H1 (cell line): Measurements from ENCODE around the gene SH3PXD2A. TPM values are rescaled to one million over a fixed set of nuclear protein-coding genes. Genes with fewer than 3 reads are reported as not detected.

Experiments
- CTCF ChIA-PET: fragments of 300-600 bp; sonication (Branson Sonifier 250); formaldehyde crosslinking; loops from one replicate; lab custom pipeline; 2021; ENCODE audit not compliant: partially characterized antibody; lab: Charles Lee
- POLR2A ChIA-PET: fragments of 300-600 bp; sonication (Branson Sonifier 250); formaldehyde crosslinking; loops from one replicate; lab custom pipeline; 2021; ENCODE audit warnings: inconsistent platforms; ENCODE audit not compliant: partially characterized antibody; lab: Charles Lee
- DNase-seq, 2 experiments: peaks; one replicate each; pipeline versions ENCODE4 v3.0.0 to v3.0.0-alpha.2; 2010 to 2022; ENCODE audit warnings: low spot score in 2 of 2, low read depth in 1 of 2, mixed read lengths in 1 of 2
- FAIRE-seq: peaks from 2 replicates; lab custom pipeline; 2011; peaks lifted over from hg19 to GRCh38; lab: Jason Lieb, UNC
- H2AFZ ChIP-seq: 2 replicates; pipeline ENCODE4 v1.8.1; 2012; ENCODE audit warnings: low read length, inconsistent platforms
- H2AK5ac ChIP-seq: 2 replicates; pipeline ENCODE4 v1.6.1; 2013; ENCODE audit warnings: low read depth, low read length
- H2BK120ac ChIP-seq: replicated peaks from 2 replicates; pipeline ENCODE3; 2013; ENCODE audit warnings: low read depth, low read length, inconsistent platforms
- H2BK12ac ChIP-seq: 2 replicates; pipeline ENCODE4 v1.6.1; 2013; ENCODE audit warnings: low read depth, low read length
- H2BK15ac ChIP-seq: 2 replicates; pipeline ENCODE4 v1.6.1; 2013; ENCODE audit warnings: low read length
- H2BK20ac ChIP-seq: 2 replicates; pipeline ENCODE4 v1.6.1; 2013; ENCODE audit warnings: low read length
- H2BK5ac ChIP-seq: 2 replicates; pipeline ENCODE4 v1.6.1; 2013; ENCODE audit warnings: low read depth, low read length
- H3K14ac ChIP-seq: 2 replicates; pipeline ENCODE4 v1.6.1; 2013; ENCODE audit warnings: inconsistent platforms; ENCODE audit not compliant: insufficient read length
- H3K18ac ChIP-seq: 2 replicates; pipeline ENCODE4 v1.6.1; 2013; ENCODE audit warnings: low read length; ENCODE audit errors: extremely low read depth
- H3K23ac ChIP-seq: 2 replicates; pipeline ENCODE4 v1.6.1; 2013; ENCODE audit warnings: inconsistent platforms; ENCODE audit not compliant: insufficient read length
- H3K23me2 ChIP-seq: 2 replicates; pipeline ENCODE4 v1.6.1; 2013; ENCODE audit warnings: low read depth, low read length
- H3K27ac ChIP-seq: 2 replicates; pipeline ENCODE4 v1.6.1; 2011; ENCODE audit warnings: low read depth, low read length, inconsistent platforms
- H3K27me3 ChIP-seq, 4 experiments: replicated peaks in 1 of 4; 1 replicate in 1 of 4; 2 replicates in 3 of 4; pipeline versions ENCODE4 v1.6.1 to v1.8.1; 2011 to 2013; ENCODE audit warnings: low read length in 3 of 4, mild to moderate bottlenecking in 3 of 4, inconsistent platforms in 2 of 4, mixed read lengths in 2 of 4, moderate library complexity in 1 of 4; ENCODE audit not compliant: control insufficient read depth in 3 of 4, insufficient read depth in 3 of 4; ENCODE audit errors: extremely low read depth in 1 of 4
- H3K36me3 ChIP-seq, 4 experiments: 2 replicates each; pipeline versions ENCODE4 v1.6.1 to v1.8.1; 2011 to 2013; ENCODE audit warnings: mild to moderate bottlenecking in 4 of 4, low read length in 3 of 4, moderate library complexity in 2 of 4, control low read depth in 1 of 4, inconsistent platforms in 1 of 4; ENCODE audit not compliant: insufficient read depth in 4 of 4, control insufficient read depth in 2 of 4
- H3K4ac ChIP-seq: replicated peaks from 2 replicates; pipeline ENCODE3; 2013; ENCODE audit warnings: low read length, low read depth, mixed read lengths, inconsistent platforms; ENCODE audit not compliant: insufficient read length
- H3K4me1 ChIP-seq, 4 experiments: replicated peaks in 1 of 4; 1 replicate in 1 of 4; 2 replicates in 3 of 4; pipeline versions ENCODE4 v1.6.1 to v1.8.1; 2011 to 2013; ENCODE audit warnings: low read length in 3 of 4, inconsistent platforms in 2 of 4, mixed read lengths in 1 of 4; ENCODE audit not compliant: insufficient read depth in 4 of 4, control insufficient read depth in 3 of 4
- H3K4me2 ChIP-seq, 2 experiments: 2 replicates each; pipeline versions ENCODE4 v1.6.1 to v1.8.1; 2011 to 2013; ENCODE audit warnings: low read depth in 2 of 2, low read length in 2 of 2, control low read depth in 1 of 2, inconsistent platforms in 1 of 2, mild to moderate bottlenecking in 1 of 2; ENCODE audit not compliant: insufficient read depth in 1 of 2
- H3K4me3 ChIP-seq, 4 experiments: fragments of 200-600, 300-600 bp in 1 of 4; sonication (generic), shearing (Covaris generic), sonication (Bioruptor Twin) in 1 of 4; 2 replicates each; pipeline versions ENCODE4 v1.5.1 to v1.8.1; 2011 to 2016; ENCODE audit warnings: low read length in 4 of 4, low read depth in 3 of 4, control low read depth in 2 of 4, inconsistent platforms in 2 of 4, mild to moderate bottlenecking in 2 of 4, mixed read lengths in 1 of 4, moderate library complexity in 1 of 4; ENCODE audit not compliant: insufficient read depth in 2 of 4; ENCODE audit errors: extremely low read depth in 1 of 4
- H3K56ac ChIP-seq: replicated peaks from 2 replicates; pipeline ENCODE3; 2013; ENCODE audit warnings: low read depth, mild to moderate bottlenecking, mixed read lengths, low read length, inconsistent platforms; ENCODE audit not compliant: insufficient read length
- H3K79me1 ChIP-seq: 2 replicates; pipeline ENCODE4 v1.6.1; 2013; ENCODE audit warnings: low read depth, low read length, control low read depth
- H3K79me2 ChIP-seq, 2 experiments: 2 replicates each; pipeline versions ENCODE4 v1.6.1 to v1.8.1; 2012 to 2013; ENCODE audit warnings: low read length in 2 of 2, mild to moderate bottlenecking in 2 of 2, inconsistent platforms in 1 of 2; ENCODE audit not compliant: insufficient read depth in 2 of 2, control insufficient read depth in 1 of 2
- H3K9ac ChIP-seq, 4 experiments: replicated peaks in 1 of 4; 1 replicate in 1 of 4; 2 replicates in 3 of 4; pipeline versions ENCODE4 v1.6.1 to v1.8.1; 2011 to 2013; ENCODE audit warnings: low read depth in 3 of 4, low read length in 3 of 4, control low read depth in 2 of 4, mild to moderate bottlenecking in 2 of 4, moderate library complexity in 2 of 4, inconsistent platforms in 1 of 4; ENCODE audit errors: extremely low read depth in 1 of 4
- H3K9me3 ChIP-seq, 2 experiments: 2 replicates each; pipeline versions ENCODE4 v1.6.1 to v1.8.1; 2012 to 2013; ENCODE audit warnings: mild to moderate bottlenecking in 2 of 2, moderate library complexity in 2 of 2, control low read depth in 1 of 2, inconsistent platforms in 1 of 2, low read depth in 1 of 2, low read length in 1 of 2, mixed read lengths in 1 of 2; ENCODE audit not compliant: insufficient read depth in 2 of 2
- H4K20me1 ChIP-seq, 2 experiments: replicated peaks in 1 of 2; 2 replicates each; pipeline versions ENCODE3 to v1.8.1; 2011 to 2013; ENCODE audit warnings: inconsistent platforms in 2 of 2, low read length in 2 of 2, mild to moderate bottlenecking in 1 of 2; ENCODE audit not compliant: insufficient read depth in 2 of 2, control insufficient read depth in 1 of 2
- H4K5ac ChIP-seq: 2 replicates; pipeline ENCODE4 v1.6.1; 2013; ENCODE audit warnings: low read length, low read depth, mixed read lengths, inconsistent platforms; ENCODE audit not compliant: insufficient read length
- H4K8ac ChIP-seq: 2 replicates; pipeline ENCODE4 v1.8.0; 2013; ENCODE audit warnings: mild to moderate bottlenecking, moderate library complexity, low read length, inconsistent platforms; ENCODE audit not compliant: insufficient read depth; ENCODE audit errors: extremely low read depth
- H4K91ac ChIP-seq: replicated peaks from 2 replicates; pipeline ENCODE3; 2013; ENCODE audit warnings: low read length, mixed read lengths, inconsistent platforms; ENCODE audit not compliant: insufficient read length
- ATF2 ChIP-seq: IDR thresholded peaks from 2 replicates; pipeline ENCODE4 v1.6.1; 2012; ENCODE audit warnings: low read length, inconsistent platforms
- CEBPB ChIP-seq: IDR thresholded peaks from 2 replicates; pipeline ENCODE4 v1.6.1; 2012; ENCODE audit warnings: low read depth, low read length
- CHD1 ChIP-seq: IDR thresholded peaks from 2 replicates; pipeline ENCODE4 v1.6.1; 2012; ENCODE audit warnings: low read depth, low read length, improper control_type of control experiment
- CTBP2 ChIP-seq: IDR thresholded peaks from 2 replicates; pipeline ENCODE4 v1.7.0; 2011; ENCODE audit warnings: borderline replicate concordance, mild to moderate bottlenecking, moderate library complexity, mixed read lengths, low read length; ENCODE audit not compliant: insufficient read depth, insufficient read length
- JUN ChIP-seq: IDR thresholded peaks from 2 replicates; pipeline ENCODE4 v1.6.1; 2011; ENCODE audit warnings: low read depth, mild to moderate bottlenecking, improper control_type of control experiment, low read length
- NRF1 ChIP-seq: IDR thresholded peaks from 2 replicates; pipeline ENCODE4 v1.6.1; 2011; ENCODE audit warnings: mild to moderate bottlenecking, low read depth, low read length, improper control_type of control experiment
- POLR2A ChIP-seq, 2 experiments: IDR thresholded peaks; 1 replicate in 1 of 2; 2 replicates in 1 of 2; pipeline ENCODE4 v1.6.1; 2011; ENCODE audit warnings: low read depth in 2 of 2, low read length in 2 of 2, mild to moderate bottlenecking in 2 of 2; ENCODE audit errors: control extremely low read depth in 1 of 2
- POLR2AphosphoS5 ChIP-seq: IDR thresholded peaks from 2 replicates; pipeline ENCODE4 v1.6.1; 2011; ENCODE audit warnings: low read depth, low read length
- POU5F1 ChIP-seq: IDR thresholded peaks from 2 replicates; pipeline ENCODE4 v1.6.1; 2011; ENCODE audit warnings: low read depth, mild to moderate bottlenecking, low read length, moderate library complexity
- SAP30 ChIP-seq: fragments of 300-600 bp; sonication (generic); IDR thresholded peaks from 2 replicates; pipeline ENCODE4 v1.7.1; 2012; ENCODE audit warnings: low read length, moderate library complexity, mild to moderate bottlenecking, inconsistent platforms; ENCODE audit not compliant: insufficient read depth, insufficient replicate concordance
- SIX5 ChIP-seq: IDR thresholded peaks from 2 replicates; pipeline ENCODE4 v1.6.1; 2011; ENCODE audit warnings: mild to moderate bottlenecking, low read depth, low read length
- SRF ChIP-seq: IDR thresholded peaks from 2 replicates; pipeline ENCODE4 v1.6.1; 2011; ENCODE audit warnings: mild to moderate bottlenecking, low read depth, low read length, moderate library complexity
- SUZ12 ChIP-seq: fragments of 200-600 bp; sonication (generic); IDR thresholded peaks from 2 replicates; pipeline ENCODE4 v1.6.1; 2012; ENCODE audit warnings: mild to moderate bottlenecking, inconsistent platforms, low read length, moderate library complexity, mixed read lengths
- WGBS, 2 experiments: shearing (Covaris generic) in 1 of 2; methylation state at CpG; one replicate each; pipeline versions ENCODE4 v1.1.6 to v1.1.7; 2013 to 2015; ENCODE audit warnings: low lambda C conversion rate in 2 of 2, mixed read lengths in 2 of 2, inconsistent platforms in 1 of 2, low coverage in 1 of 2, missing lambda C conversion rate in 1 of 2; ENCODE audit not compliant: insufficient replicate concordance in 2 of 2, insufficient coverage in 1 of 2, insufficient read length in 1 of 2; ENCODE audit errors: extremely low coverage in 1 of 2, missing lambda C conversion rate in 1 of 2; 5-methylcytosine and 5-hydroxymethylcytosine counted together
- polyA plus RNA-seq, 7 experiments: library from polyadenylated mRNA; depleted of rRNA in 3 of 7; stranded (reverse) in 5 of 7; unstranded in 2 of 7; fragments of >200 nt in 5 of 7; fragments of 200-250 nt in 2 of 7; gene quantifications; 1 replicate in 5 of 7; 2 replicates in 1 of 7; 4 replicates in 1 of 7; pipeline versions ENCODE4 v1.2.1 to v1.2.3, GENCODE V29; 2011 to 2013; ENCODE audit warnings: missing spikeins in 2 of 7, mixed read lengths in 2 of 7
- total RNA-seq: library from RNA; stranded (reverse); fragmentation: NEBNext Ultra II Directional; extraction: Animal tissue kit (Norgen Biotek cat#: 25700); gene quantifications from 2 replicates; pipeline ENCODE4 v1.2.1, GENCODE V29; 2021

The SH3PXD2A gene
- total and polyA plus RNA-seq, 2 of the 8 experiments (the other 6 are each of a cell fraction or from before 2014, with no cell fraction given) = 5.4 to 16.3 TPM

- Histone ChIP-seq H3K27ac (no peak overlapping the region), H3K27me3 (no peaks in the 10 kb centered on the region), H4K8ac (no peak overlapping the region), H3K23ac (no peak overlapping the region), H3K4ac (no peak overlapping the region), H4K91ac (no peak overlapping the region), H2BK12ac (no peak overlapping the region), H3K14ac (no peak overlapping the region), H3K9me3 (no peaks in the 10 kb centered on the region), H3K9ac (no peak overlapping the region), H3K79me1 (no peaks in the 10 kb centered on the region), H2BK120ac (no peak overlapping the region), H3K79me2 (no peaks in the 10 kb centered on the region), H3K4me1 (peaks cover 0 to 2% (median 0%) of the 10 kb centered on the region in 4 experiments; a peak in 2 of 7 replicates), H2BK15ac (no peak overlapping the region), H3K18ac (no peak overlapping the region), H3K56ac (no peak overlapping the region), H4K20me1 (no peaks in the 10 kb centered on the region), H3K4me2 (no peak overlapping the region), H3K23me2 (no peaks in the 10 kb centered on the region), H2AK5ac (no peak overlapping the region), H2BK20ac (no peak overlapping the region), H4K5ac (no peak overlapping the region), H3K36me3 (no peaks in the 10 kb centered on the region), H3K4me3 (no peak overlapping the region), H2AFZ (no peak overlapping the region), H2BK5ac (no peak overlapping the region)
- POLR2A ChIA-PET = interaction anchor here (1.4 kb wide), 1 partner anchor 22 kb away, joined by 3 read pairs; no protein-coding TSS in a partner anchor
- CTCF ChIA-PET = interaction anchor here (1.2 to 8.4 kb wide), 4 partner anchors 11 to 38 kb away, joined by 4 to 74 read pairs (median 10); no protein-coding TSS in a partner anchor
- 86% methylated on average over 8 of the region's 8 CpGs; no CpG with 5 or more reads in 1 of the 2 experiments for WGBS, 2 experiments
- FAIRE-seq = no peak
- DNase-seq = no peak
- TF ChIP-seq NRF1 = no peak
- no peak for TF ChIP-seq CTBP2
- no peak for TF ChIP-seq ATF2
- TF ChIP-seq SUZ12 = no peak
- no peak for TF ChIP-seq CEBPB
- no peak for TF ChIP-seq SAP30
- TF ChIP-seq SIX5 = no peak
- no peak for TF ChIP-seq POU5F1
- TF ChIP-seq JUN = no peak
- TF ChIP-seq SRF = no peak
- no peak for TF ChIP-seq CHD1
- no peak for TF ChIP-seq POLR2AphosphoS5
- TF ChIP-seq POLR2A (IDR thresholded peaks at IDR 0.05; ENCODE audit: control extremely low read depth in 1 of 2, low read depth in 2 of 2, low read length in 2 of 2) = no peak
Measured at GRCh38 chr10:103724074-103724473, 131.3 kb downstream of the SH3PXD2A start.
